ENCODE measurements around the gene IDE.

DNA sequence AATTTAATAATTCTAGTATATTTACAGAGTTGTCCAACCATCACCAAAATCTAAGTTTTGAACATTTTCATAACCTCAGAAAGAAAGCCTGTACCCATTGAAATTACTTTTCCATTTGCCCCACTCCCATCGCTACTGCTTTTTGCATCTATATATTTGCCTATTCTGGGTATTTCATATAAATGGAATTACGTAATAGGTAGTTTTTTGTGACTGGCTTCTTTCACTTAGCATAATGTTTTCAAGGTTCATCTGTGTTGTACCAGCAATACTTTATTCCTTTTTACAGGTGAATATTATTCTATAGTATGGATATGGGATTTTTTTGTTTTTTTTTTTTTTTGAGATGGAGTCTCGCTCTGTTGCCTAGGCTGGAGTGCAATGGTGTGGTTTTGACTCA, 41.6 kb upstream of the IDE start:
- TF ChIP-seq SIN3A (IDR thresholded peaks at IDR 0.05; ENCODE audit: borderline replicate concordance, insufficient read depth, low read length), result no peak
- no peak for TF ChIP-seq TAF1 (IDR thresholded peaks at IDR 0.05; ENCODE audit: borderline replicate concordance, insufficient read depth, low read length)
- no peak for TF ChIP-seq POLR2AphosphoS5 (IDR thresholded peaks at IDR 0.05; ENCODE audit: low read depth, low read length)
- TF ChIP-seq, protein P1, sequence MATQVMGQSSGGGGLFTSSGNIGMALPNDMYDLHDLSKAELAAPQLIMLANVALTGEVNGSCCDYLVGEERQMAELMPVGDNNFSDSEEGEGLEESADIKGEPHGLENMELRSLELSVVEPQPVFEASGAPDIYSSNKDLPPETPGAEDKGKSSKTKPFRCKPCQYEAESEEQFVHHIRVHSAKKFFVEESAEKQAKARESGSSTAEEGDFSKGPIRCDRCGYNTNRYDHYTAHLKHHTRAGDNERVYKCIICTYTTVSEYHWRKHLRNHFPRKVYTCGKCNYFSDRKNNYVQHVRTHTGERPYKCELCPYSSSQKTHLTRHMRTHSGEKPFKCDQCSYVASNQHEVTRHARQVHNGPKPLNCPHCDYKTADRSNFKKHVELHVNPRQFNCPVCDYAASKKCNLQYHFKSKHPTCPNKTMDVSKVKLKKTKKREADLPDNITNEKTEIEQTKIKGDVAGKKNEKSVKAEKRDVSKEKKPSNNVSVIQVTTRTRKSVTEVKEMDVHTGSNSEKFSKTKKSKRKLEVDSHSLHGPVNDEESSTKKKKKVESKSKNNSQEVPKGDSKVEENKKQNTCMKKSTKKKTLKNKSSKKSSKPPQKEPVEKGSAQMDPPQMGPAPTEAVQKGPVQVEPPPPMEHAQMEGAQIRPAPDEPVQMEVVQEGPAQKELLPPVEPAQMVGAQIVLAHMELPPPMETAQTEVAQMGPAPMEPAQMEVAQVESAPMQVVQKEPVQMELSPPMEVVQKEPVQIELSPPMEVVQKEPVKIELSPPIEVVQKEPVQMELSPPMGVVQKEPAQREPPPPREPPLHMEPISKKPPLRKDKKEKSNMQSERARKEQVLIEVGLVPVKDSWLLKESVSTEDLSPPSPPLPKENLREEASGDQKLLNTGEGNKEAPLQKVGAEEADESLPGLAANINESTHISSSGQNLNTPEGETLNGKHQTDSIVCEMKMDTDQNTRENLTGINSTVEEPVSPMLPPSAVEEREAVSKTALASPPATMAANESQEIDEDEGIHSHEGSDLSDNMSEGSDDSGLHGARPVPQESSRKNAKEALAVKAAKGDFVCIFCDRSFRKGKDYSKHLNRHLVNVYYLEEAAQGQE (IDR thresholded peaks at IDR 0.05; ENCODE audit: insufficient read depth in 1 of 2, low read depth in 2 of 2, low read length in 2 of 2), result no peak
- TF ChIP-seq FOXP2 (optimal IDR thresholded peaks at IDR 0.05; ENCODE audit: borderline replicate concordance, extremely low read depth, extremely low read length, insufficient read depth), result no peak
